NCI-H345 treated with DMSO at 0.1 percent for 48 hours (cell line): Measurements from ENCODE around the gene CSTF1.
"Not testable (repeated sequence)": the region's sequence is repeated elsewhere in the genome, so short reads cannot be mapped to it uniquely, and the experiment has no call there.

Experiments
- DNase-seq: peaks from one replicate; lab custom pipeline; 2025; ENCODE audit not compliant: unreplicated experiment; lab: John Stamatoyannopoulos, UW

CSTF1 gene

DNA sequence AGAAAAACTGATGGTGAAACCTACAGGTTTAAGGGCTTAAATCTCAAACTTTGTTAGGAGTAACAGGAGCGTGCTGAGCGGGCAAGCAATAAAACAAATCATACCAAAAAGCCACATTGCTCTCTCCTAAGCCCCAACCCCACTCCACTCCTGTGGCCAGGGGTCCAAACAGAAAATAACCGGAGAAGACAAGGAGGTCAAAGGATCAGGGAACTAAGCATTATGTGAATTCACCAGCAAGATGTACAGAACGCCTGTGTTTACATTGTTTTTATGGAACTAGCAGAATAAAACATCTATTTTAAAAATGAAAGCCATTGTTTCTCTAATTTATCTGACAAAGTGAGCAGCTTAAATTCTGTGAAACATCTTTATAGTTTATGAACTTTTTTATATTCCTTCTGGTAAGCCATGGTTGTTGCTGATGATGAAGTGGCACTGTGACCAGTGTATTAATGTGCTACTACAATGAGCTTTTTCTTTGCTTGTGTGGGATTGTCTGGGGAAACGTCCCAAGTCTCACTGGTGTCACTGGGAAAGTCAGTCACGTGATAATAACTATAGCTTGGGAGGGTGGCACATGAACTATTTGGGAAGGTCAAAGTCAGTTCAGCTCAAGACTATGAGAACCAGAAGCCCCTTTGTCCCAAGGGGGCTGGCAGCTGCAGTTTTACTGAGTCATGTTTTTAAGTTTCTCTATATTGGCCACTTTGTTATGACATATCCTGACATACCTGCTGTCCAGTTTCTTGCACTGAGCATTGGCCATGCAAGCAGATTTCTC lies 23.9 kb upstream of the CSTF1 start:
- DNase-seq, result no peak

DNA sequence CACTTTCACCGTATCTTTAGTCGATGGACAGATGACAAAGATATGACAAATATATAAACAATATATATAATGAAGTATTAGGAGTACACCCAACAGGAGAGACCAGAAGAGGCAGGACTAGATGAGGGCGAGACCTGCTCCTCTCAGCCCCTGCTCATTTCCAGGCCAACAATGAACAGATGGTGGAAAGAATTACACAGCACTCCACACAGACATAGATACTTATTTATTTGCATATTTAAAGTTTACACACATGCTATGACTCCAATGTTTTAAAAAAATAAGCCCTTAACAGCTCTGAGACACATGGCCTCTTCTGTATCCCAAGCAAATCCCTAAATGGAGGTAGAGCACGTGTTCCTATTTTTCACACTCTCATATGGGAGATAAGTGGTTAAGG lies 23.3 kb upstream of the CSTF1 start:
- DNase-seq, result no peak

DNA sequence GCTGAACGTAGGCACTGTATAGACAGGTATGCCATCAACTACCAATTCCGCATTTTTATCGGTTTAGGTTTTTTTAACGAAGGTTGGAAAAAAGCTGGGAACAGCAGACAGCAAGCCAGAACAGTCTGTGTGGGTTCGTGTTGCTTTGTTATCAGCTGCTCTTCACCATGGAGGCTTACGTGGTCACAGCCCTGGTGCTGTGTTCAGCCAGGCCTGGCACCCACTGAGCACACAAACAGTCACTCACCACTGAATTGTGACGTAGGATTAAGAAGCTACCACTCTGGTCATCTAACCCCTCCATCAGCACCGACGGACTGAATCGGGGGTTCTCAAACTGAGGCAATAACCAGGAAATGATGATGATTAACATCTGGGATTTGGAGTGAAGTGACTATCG lies 20.5 kb upstream of the CSTF1 start:
- no peak for DNase-seq

DNA sequence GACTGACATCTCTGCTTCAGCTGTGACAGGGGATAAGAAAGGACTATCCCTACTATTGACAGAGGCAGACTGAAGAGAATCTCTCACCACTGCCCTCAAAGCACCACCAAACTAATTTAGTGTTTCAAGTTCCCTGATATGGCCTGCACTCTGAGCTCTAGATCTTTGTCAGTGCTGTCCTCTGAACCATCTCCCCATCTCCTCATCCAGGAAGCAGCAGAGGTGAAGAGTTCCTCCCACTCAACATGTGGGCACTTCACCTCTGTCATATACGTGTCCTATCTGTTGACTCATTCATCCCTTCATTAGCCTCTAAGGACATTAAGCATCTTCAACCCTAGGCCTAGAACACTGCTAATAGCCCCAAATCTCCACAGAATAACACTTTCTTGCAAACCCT lies 19.6 kb upstream of the CSTF1 start:
- no peak for DNase-seq

DNA sequence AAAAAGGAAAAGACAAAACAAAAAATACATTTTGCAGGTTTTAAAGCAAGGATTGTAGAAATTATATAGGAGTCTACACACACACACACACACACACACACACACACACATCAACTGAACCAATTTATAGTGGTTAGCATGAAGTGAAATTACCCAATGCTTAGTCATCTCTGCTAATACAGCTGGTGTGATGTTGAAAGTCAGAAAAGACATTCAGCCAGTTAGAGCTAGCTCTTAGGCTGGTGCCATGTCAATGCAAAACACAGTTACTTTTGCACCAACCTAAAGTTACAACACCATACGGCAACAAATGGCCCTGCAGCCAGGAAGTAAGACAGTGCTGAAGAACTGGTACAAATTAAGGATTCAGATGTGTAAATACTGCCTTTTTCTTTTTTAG lies 18.5 kb upstream of the CSTF1 start:
- DNase-seq, result no peak

DNA sequence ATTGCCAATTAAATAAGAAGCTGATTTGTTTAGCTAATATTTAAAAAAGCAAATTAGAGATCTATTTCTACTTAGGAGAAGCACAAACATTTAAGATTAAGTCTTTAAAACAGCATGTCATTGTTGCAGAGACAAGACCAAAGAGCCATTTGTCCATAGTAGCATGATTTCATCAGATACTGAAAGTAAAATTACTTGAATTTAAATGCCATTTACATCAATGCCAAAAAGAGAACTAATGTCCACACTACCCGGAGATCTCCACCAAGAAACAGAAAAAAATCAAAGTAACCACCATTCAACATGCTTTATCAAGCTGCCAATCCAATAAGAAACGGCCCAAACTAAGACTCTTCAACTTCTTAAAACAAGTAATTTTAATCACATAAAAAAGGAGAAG lies 16.1 kb upstream of the CSTF1 start:
- no peak for DNase-seq

DNA sequence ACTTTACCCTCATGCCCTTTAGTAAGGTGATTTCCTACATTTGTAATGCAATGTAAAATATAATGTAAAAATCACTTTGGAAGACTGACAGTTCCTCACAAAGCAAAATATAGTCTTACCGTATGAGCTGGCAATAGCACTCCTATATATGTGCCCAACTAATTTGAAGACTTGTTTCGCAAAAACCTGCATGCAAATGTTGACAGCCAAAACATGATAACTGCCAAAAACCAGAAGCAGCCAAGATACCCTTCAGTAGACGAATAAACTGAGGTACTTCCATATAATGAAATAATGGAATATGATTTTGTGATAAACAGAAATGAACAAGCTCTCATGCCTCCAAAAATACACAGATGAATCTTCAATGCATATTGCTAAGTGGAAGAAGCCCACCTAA lies 14.1 kb upstream of the CSTF1 start:
- no peak for DNase-seq

DNA sequence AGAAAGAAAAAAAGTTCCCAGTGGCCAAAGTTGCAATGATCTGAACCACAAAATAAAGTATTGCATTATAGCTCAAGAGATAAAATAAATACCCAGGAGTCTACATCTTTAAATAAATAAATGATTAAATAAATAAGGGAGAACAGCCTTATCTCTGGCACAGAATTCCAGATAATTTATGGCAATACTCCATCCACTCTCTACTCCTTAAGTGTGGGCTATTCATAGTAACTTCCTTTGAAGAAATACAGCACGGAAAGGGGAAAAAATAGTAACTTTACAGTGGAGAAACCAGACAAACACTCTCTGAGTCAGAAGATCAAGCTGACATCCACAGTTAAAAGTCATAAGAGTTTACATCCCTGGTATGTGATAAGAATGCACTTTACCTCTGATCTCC lies 12.1 kb upstream of the CSTF1 start:
- no peak for DNase-seq

DNA sequence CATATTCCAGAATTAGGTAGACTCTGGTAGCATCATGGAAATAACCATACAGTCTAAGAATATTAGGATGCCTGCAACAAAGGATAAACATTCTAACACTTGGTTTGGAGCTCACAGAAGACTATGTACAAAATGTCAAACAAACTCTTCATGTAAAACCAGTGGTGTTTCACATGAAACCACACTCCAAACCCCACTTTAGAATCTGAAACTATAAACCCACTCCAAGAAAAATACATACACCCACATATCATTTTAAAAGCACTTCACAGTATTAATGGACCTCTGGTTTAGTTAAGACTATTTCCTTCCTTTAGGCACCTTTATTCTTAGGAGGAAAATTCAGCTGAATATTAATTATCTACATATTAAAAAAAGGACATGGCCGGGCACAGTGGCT lies 10.9 kb upstream of the CSTF1 start:
- no peak for DNase-seq

DNA sequence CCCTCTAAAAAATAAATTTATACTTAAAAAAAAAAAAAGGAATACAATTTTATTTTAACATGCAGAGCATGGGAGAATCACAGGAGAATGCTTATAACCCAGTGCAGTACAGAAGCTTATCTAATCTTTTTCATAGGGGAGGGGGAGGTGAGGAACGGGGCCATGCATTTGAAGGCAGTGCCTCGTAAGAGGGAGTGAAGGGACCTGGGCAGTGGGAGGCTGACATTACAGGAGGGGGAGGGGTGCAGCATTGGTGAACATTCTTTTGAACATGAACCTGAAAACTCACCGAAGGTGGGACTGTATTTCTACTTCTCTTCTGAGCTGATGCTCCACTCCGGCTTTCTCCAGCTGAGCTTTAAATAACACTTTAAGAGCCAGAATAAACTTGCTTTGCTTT lies 9.7 kb upstream of the CSTF1 start:
- DNase-seq, result no peak

DNA sequence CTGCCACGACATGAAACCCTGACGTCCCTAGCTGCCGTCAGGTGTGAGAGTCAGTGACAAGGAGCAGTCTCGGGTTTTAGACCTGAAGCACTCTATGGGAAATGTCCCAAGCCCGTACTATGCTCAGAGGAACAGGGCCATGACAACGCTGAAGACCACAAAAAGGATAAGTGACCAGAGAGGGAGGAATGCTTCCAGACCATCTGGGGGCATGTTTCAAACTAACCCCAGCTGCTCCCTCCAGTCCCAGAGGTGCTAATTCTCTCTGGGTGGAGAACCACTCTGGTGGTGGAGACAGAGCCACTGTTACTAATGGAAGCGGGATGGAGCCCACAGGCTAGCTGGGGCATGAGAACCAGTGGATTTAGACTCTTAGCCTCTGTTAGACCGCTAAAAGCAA lies 9.1 kb upstream of the CSTF1 start:
- no peak for DNase-seq

DNA sequence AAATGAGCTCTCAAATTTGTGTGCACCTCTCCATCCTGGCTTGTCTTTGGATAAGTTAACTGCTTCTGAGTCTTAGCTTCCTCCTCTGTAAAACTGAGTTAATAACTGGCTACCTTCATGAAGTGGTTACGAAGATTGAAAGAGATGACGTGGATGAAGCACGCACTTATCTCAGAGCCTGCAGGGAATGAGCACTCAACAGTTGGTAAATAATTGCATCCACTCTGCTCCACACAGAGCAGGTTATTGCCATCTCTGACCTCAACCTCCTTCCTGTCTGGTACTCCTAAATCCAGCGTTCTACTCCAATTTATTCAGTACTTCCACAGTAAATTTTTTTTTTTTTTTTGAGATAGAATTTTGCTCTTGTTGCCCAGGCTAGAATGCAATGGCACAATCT lies 7.3 kb upstream of the CSTF1 start:
- no peak for DNase-seq

DNA sequence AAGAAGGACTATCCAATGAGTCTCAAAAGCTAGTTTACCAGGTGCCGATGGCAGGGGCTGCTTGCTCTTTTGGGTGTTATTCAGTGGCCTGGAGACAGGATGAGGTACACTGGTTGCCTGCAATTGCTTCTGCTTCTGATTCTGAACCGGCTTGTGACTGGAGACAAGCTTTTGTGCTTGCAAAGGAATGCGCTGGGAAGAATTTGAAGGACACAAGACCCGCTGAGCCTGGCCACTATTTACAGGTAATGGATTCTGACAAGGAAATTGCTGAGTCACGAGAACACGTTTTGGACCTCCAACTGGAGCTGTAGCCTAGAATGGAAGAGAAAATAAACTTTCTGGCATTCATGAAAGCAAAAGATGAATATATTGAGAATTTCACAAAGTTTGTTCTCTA lies 6.2 kb upstream of the CSTF1 start:
- DNase-seq, result no peak

DNA sequence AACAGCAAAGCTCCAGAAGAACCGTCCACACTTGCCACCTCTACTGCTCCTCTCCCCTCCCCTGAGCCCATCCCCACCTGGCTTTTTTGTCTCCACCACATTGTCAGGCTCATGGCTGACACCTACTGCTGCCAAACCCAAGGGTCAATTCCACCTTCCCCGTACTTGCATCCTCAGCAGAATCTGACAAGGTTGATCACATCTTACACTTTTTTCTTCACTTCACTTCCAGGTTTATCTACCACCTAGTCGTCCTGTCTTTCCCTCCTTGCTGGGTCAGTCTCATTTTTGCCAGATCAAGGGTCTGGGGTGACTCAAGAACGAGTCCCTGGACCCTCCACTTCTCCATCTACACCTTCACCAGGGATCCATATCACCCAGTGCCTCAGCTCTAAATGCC lies 3.6 kb upstream of the CSTF1 start:
- DNase-seq, result no peak

DNA sequence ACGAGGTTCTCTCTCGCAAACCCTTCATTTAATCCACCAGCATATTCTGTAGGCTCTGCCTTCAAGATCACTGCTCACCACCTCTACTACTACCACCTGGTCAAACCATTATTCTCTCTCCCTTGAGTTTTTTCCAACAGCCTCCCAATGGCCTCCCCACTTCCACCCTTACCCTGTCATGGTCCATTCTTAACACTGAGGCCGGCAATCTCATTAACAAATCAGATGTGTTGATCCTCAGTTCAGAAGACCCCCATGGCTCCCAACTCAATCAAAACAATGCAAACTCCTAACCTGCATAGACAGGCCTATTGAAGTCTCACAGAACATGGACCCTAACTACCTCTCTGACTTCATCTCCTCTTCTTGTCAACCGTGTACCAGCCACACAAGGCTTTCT lies 2.6 kb upstream of the CSTF1 start:
- DNase-seq, result no peak

DNA sequence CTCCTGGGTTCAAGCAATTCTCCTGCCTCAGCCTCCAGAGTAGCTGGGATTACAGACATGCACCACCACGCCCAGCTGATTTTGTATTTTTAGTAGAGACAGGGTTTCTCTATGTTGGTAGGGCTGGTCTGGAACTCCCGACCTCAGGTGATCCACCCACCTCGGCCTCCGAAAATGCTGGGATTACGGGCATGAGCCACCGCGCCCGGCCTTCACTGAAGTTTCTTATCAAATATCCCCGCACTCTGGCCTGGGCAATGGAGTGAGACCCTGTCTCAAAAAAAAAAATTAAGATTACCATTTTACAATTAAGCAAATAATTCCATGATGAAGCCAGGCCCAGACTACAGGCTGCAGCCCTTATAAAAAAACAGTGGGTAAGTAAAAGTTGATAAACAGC lies 2.0 kb upstream of the CSTF1 start:
- DNase-seq, result not testable (repeated sequence)

DNA sequence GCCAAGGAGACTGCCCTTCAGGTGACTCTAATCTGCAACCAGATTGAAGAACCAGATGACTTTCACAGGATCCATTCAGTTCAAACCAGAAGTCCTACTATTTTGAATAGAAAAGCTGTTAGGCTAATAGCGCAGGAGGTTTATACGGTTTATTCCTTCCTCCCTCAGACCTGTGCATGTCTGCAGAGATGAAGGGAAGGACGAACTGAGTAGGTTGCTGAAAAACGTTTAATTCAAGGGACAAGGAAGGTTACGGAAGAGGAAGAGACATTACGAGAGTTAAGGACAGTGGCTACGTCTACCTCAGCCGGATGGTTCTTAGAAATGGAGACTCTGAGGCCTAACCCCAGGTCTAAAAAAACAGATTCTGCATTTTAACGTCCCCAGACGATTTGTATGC lies 1.4 kb upstream of the CSTF1 start:
- DNase-seq, result no peak

DNA sequence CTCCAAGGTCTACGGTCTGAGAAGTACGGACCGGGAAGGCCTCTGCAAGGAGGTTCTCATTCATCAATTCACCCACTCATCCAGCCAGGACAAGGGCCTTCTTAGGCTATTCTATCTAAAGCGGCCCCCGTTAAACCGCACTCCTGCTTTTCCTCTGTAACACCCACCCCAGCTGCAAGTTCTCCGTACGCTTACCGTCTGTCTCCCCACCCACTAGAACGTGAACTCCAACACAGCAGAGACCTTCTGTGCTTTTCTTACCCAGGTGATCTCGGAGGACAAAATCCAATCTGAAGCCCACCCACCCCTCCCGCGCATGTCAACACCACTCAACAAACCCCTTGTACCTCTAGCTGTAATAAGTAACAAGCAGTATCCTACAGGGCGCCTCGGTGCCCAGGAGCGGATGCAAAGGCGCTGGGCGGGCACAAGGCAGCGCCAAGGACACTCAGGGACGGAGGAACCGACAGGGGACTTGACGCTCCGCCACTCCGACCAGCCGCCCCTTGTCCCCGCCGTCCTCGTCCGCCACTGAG lies 781 bp upstream of the CSTF1 start:
- no peak for DNase-seq

DNA sequence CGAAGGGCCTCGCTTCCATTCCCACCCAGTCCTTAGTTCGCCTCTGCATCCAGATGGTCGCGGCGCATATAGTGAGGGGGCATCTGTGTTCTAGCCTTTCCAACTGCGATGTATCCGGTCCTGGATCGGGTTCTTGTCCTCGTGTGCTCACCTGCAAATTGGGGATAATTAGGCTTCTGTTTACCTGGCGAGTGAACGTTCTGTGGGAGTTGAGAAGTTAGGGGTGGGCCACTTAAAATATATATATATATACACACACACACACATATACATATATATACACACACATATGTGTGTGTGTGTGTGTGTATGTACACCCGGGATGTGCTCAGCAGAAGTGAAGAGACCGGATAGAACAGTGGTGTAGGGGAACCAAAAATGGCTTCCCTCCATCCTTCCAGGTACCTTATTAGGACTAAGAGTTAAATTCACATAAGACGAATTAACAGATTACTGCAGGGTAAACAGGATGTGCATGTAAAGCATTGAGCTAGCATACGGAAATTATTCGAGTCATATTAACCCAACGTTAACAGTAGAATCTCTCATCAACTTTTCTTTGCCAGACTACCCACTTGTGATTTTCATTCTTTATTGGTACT lies 537 bp downstream of the CSTF1 start:
- DNase-seq, result no peak

DNA sequence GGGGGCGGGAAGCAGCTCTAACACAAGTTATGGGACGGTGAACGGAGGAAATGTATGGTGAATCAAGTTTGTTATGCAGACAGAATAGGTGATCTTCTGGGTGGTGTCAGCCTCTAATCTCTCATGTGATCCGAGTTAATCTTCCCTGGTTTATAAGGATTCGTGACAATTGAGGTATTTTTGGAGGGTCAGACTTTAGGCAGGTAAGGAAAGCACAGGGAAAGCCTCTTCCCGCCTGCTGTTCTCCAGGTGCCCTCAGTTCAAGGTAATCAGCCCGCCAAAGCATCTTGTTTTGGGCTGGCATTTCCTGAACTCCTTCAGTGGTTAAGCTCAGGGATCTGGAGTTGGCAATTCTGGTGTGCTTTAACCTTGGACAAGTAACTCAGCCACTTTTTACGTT lies 1.2 kb downstream of the CSTF1 start:
- DNase-seq, result no peak

DNA sequence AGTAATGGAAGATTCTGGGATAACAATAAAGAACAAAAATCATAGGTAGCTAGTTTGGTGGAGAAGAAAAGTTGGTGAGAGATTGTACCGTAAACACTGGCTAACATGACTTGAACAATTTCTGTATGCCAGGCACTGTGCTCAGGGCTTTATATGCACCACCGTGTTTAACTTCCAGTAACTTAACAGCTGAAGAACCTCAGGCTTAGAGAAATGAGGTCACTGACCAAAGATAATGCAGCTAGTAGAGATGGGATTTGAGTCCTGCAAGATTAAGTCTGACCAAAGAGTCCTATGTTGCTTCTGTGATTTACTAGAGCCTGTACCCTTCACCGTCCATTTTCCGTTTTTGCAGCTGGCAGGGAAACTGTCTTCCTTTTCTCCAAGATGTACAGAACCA lies 2.7 kb downstream of the CSTF1 start:
- no peak for DNase-seq

DNA sequence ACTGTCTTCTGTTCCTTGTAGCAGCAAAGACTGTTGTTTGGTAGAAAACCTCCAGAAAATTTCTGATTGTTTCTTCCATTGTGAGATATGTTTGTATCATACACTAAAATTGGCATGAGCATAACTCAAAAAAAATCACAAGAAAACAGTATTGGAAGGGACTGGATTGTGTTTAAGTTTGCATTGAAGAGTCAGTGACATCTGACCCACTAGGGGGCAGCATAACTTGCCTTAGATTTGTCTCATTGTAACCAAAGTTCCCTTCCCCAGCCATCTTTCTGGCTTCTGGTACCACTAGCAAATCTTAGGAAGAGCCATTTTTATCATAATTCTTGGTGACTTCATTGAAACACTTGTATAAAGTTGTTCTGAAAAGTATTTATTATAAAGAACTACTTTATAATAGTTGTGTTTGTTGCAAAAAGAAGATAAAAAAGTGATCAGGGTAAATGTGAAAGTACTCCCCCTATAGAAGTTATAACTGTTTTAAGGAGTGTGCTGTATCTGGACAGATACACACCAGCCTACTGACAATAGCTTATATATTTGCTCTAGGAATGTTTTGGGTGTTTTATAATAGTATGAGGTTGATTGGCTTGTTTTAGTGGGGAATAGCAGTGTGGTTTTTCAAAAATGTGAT lies 7.7 kb downstream of the CSTF1 start:
- peak; percentile 16 for DNase-seq
